Measurements from ENCODE around the gene BTBD6. TPM values are rescaled to one million over a fixed set of nuclear protein-coding genes. Genes with fewer than 3 reads are reported as not detected.

The BTBD6 gene
- total RNA-seq, 1 experiment from 2014 or later = 9.0 TPM

GRCh38 chr14:105250008-105250366, 1.7 kb downstream of the BTBD6 start:
- TF ChIP-seq CTCF (conservative IDR thresholded peaks at IDR 0.05) (no peak), EZH2 (IDR thresholded peaks at IDR 0.05; ENCODE audit: low read depth) (no peak)
- intact Hi-C loops (cut with micrococcal nuclease; ENCODE audit: unreplicated experiment) = no loop called here
- no peaks in the 10 kb centered on the region; the same call in none of the 2 replicates for H3K4me1 ChIP-seq (replicated peaks; ENCODE audit: insufficient read depth)
- H3K27me3 ChIP-seq (ENCODE audit: insufficient read depth, low read depth) = no peaks in the 10 kb centered on the region
- CTCF ChIA-PET = no interaction called here
- no peak overlapping the region for H3K4me3 ChIP-seq
- no peaks in the 10 kb centered on the region for H3K9me3 ChIP-seq (ENCODE audit: insufficient read depth, low read depth)
- no peak overlapping the region for H2AFZ ChIP-seq
- BruUV-seq (replicated peaks) = no TSS peak
- 0 out of 2 replicates have a peak, but pooled peaks cover 5% of the 10 kb centered on the region for H3K79me2 ChIP-seq (ENCODE audit: low read depth)
- H3K9me2 ChIP-seq (ENCODE audit: insufficient read depth) = no peaks in the 10 kb centered on the region
- DNase-seq = no peak
- H3K4me2 ChIP-seq = no peak overlapping the region
- no peaks in the 10 kb centered on the region for H3K36me3 ChIP-seq (ENCODE audit: low read depth)
- H3K27ac ChIP-seq = no peak overlapping the region
- POLR2A ChIA-PET (ENCODE audit: unreplicated experiment) = no interaction called here
- peaks cover 4% of the 10 kb centered on the region; the same call in 1 of the 2 replicates for H4K20me1 ChIP-seq (ENCODE audit: insufficient read depth)
- H3F3A ChIP-seq (ENCODE audit: insufficient read depth, low read depth) = no peaks in the 10 kb centered on the region

- no peaks in the 10 kb centered on the region for H3K9me3 ChIP-seq (ENCODE audit: insufficient read depth, low read depth)
- H4K20me1 ChIP-seq (ENCODE audit: insufficient read depth) = peaks cover 4% of the 10 kb centered on the region; the same call in 1 of the 2 replicates
- no peaks in the 10 kb centered on the region for H3K9me2 ChIP-seq (ENCODE audit: insufficient read depth)
- no peak overlapping the region for H2AFZ ChIP-seq
- H3K4me2 ChIP-seq = no peak overlapping the region
- no peaks in the 10 kb centered on the region; the same call in none of the 2 replicates for H3K4me1 ChIP-seq (replicated peaks; ENCODE audit: insufficient read depth)
- H3K27me3 ChIP-seq (ENCODE audit: insufficient read depth, low read depth) = no peaks in the 10 kb centered on the region
- intact Hi-C loops (cut with micrococcal nuclease; ENCODE audit: unreplicated experiment) = no loop called here
- no peak overlapping the region for H3K4me3 ChIP-seq
- H3K36me3 ChIP-seq (ENCODE audit: low read depth) = no peaks in the 10 kb centered on the region
- ChIA-PET POLR2A (ENCODE audit: unreplicated experiment) (interaction anchor here (0.7 kb wide), 1 partner anchor 51 kb away, joined by 4 read pairs; no protein-coding TSS in a partner anchor), CTCF (no interaction called here)
- no peak for DNase-seq
- BruUV-seq (replicated peaks) = no TSS peak
- TF ChIP-seq EZH2 (IDR thresholded peaks at IDR 0.05; ENCODE audit: low read depth) (no peak), CTCF (conservative IDR thresholded peaks at IDR 0.05) (no peak)
- 0 out of 2 replicates have a peak, but pooled peaks cover 5% of the 10 kb centered on the region for H3K79me2 ChIP-seq (ENCODE audit: low read depth)
- H3F3A ChIP-seq (ENCODE audit: insufficient read depth, low read depth) = 0 out of 2 replicates have a peak, but pooled peaks cover 4% of the 10 kb centered on the region
- no peak overlapping the region for H3K27ac ChIP-seq
These were observed 2.7 kb downstream of the BTBD6 start for GRCh38 chr14:105250986-105251385.

DNA sequence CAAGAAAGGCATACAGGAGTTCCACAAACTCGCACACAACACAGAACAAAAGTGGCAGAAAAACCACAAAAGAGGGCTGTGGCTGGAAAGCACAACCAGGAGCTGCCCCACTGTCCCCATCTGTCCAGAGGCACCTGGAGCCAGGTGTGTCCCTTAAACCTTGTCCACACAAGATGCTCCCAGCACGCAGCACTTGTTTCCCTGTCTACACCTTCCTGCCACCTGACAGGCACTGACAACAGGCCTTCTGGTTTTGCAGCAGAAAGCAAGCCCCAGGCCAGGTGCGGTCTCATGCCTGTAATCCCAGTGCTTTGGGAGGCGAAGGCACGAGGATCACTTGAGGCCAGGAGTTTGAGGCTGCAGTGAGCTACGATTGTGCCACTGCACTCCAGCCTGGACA, 3.6 kb downstream of the BTBD6 start:
- no peak overlapping the region for H2AFZ ChIP-seq
- no peaks in the 10 kb centered on the region; the same call in none of the 2 replicates for H3K4me1 ChIP-seq (replicated peaks; ENCODE audit: insufficient read depth)
- H3K4me2 ChIP-seq = no peak overlapping the region
- POLR2A ChIA-PET (ENCODE audit: unreplicated experiment) = no interaction called here
- intact Hi-C loops (cut with micrococcal nuclease; ENCODE audit: unreplicated experiment) = no loop called here
- no peak for TF ChIP-seq EZH2 (IDR thresholded peaks at IDR 0.05; ENCODE audit: low read depth)
- no peak for TF ChIP-seq CTCF (conservative IDR thresholded peaks at IDR 0.05)
- no peaks in the 10 kb centered on the region for H3K36me3 ChIP-seq (ENCODE audit: low read depth)
- BruUV-seq (replicated peaks) = no TSS peak
- no peak overlapping the region for H3K4me3 ChIP-seq
- peaks cover 4% of the 10 kb centered on the region; the same call in 1 of the 2 replicates for H4K20me1 ChIP-seq (ENCODE audit: insufficient read depth)
- CTCF ChIA-PET = no interaction called here
- H3K9me2 ChIP-seq (ENCODE audit: insufficient read depth) = no peaks in the 10 kb centered on the region
- H3K9me3 ChIP-seq (ENCODE audit: insufficient read depth, low read depth) = no peaks in the 10 kb centered on the region
- DNase-seq = no peak
- H3K27me3 ChIP-seq (ENCODE audit: insufficient read depth, low read depth) = no peaks in the 10 kb centered on the region
- 0 out of 2 replicates have a peak, but pooled peaks cover 5% of the 10 kb centered on the region for H3K79me2 ChIP-seq (ENCODE audit: low read depth)
- H3K27ac ChIP-seq = no peak overlapping the region
- 0 out of 2 replicates have a peak, but pooled peaks cover 4% of the 10 kb centered on the region for H3F3A ChIP-seq (ENCODE audit: insufficient read depth, low read depth)
